ENCODE data around the gene NRG3.

NRG3 gene

DNA sequence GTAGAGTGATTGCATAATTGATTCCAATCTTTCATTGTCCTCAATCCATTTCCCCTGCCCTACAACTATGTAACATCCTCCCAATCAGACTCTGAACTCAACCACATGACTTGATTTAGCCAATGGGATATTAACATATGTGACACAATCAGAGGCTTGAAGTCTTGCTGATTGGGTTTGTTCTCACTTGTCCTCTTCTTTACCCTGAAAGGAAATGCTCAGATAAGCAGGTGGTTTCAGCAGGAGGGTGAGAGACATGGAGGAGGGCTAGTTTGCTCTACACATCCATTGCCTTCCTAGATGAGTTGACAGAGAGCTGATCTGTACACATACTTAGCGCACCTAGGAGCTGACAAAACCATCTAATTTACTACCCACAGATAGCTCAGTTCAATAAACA lies 669.4 kb downstream of the NRG3 start:
- no peak for TF ChIP-seq YY1 (IDR thresholded peaks at IDR 0.05; ENCODE audit: insufficient read depth, insufficient read length)
- no peak for TF ChIP-seq ZNF274 (IDR thresholded peaks at IDR 0.05; ENCODE audit: low read depth, low read length)
- no peak for TF ChIP-seq SUZ12 (IDR thresholded peaks at IDR 0.05; ENCODE audit: extremely low read depth, insufficient read depth, insufficient read length)
- no peaks in the 10 kb centered on the region for H3K27me3 ChIP-seq (ENCODE audit: insufficient read depth, insufficient read length)
- H3K9me3 ChIP-seq (ENCODE audit: insufficient read depth, low read length), result no peaks in the 10 kb centered on the region
- H3K36me3 ChIP-seq (ENCODE audit: insufficient read depth, insufficient read length, low read length), result no peaks in the 10 kb centered on the region
- no peak for DNase-seq (ENCODE audit: low read depth, low spot score)
- H3K9ac ChIP-seq (ENCODE audit: insufficient read length, low read depth), result no peak overlapping the region
- no peaks in the 10 kb centered on the region for H3K4me1 ChIP-seq (ENCODE audit: insufficient read depth, insufficient read length)
- H3K4me3 ChIP-seq (ENCODE audit: insufficient read length, low read depth), result no peak overlapping the region

DNA sequence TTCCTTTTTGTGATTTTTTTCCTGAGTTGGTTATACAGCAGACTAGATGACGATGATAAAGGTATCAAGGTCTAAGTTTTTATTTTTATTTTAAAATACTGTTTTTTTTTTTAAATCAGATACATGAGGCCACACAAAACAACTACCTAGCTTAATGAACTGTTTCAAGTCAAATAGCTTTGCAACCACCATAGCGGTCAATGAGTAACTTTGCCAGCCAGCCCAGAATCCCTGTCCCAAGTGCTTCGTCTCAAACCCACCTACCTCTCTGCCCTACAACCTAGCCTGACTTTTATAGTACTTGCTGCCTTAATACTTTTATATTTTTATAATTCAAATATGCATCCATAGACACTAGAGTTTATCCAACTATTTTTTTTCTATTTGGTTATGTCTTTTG lies 676.5 kb downstream of the NRG3 start:
- H3K27me3 ChIP-seq (ENCODE audit: insufficient read depth, insufficient read length), result no peaks in the 10 kb centered on the region
- H3K9ac ChIP-seq (ENCODE audit: insufficient read length, low read depth), result no peak overlapping the region
- H3K9me3 ChIP-seq (ENCODE audit: insufficient read depth, low read length), result no peaks in the 10 kb centered on the region
- no peaks in the 10 kb centered on the region for H3K36me3 ChIP-seq (ENCODE audit: insufficient read depth, insufficient read length, low read length)
- no peak for TF ChIP-seq ZNF274 (IDR thresholded peaks at IDR 0.05; ENCODE audit: low read depth, low read length)
- no peak for TF ChIP-seq SUZ12 (IDR thresholded peaks at IDR 0.05; ENCODE audit: extremely low read depth, insufficient read depth, insufficient read length)
- TF ChIP-seq YY1 (IDR thresholded peaks at IDR 0.05; ENCODE audit: insufficient read depth, insufficient read length), result no peak
- no peaks in the 10 kb centered on the region for H3K4me1 ChIP-seq (ENCODE audit: insufficient read depth, insufficient read length)
- no peak for DNase-seq (ENCODE audit: low read depth, low spot score)
- no peak overlapping the region for H3K4me3 ChIP-seq (ENCODE audit: insufficient read length, low read depth)

DNA sequence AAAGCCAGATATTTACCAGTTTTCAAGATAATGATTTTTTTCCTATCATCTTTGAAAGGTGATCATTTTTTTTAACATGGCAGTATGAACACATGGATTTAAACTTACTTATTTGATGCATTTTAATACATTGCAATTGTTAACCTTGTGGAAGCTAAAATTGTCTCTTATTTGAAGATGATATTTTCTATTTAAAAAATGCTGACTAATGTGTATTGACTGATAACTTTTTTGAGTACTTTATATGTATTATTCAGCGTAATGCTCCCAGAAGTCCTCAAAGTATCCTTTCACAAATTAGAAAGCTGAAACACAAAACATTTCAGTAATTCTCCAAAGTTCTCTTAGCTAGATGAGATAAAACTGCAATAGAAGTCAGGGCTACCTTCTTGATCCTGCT lies 677.3 kb downstream of the NRG3 start:
- no peak for DNase-seq (ENCODE audit: low read depth, low spot score)
- H3K4me1 ChIP-seq (ENCODE audit: insufficient read depth, insufficient read length), result no peaks in the 10 kb centered on the region
- no peaks in the 10 kb centered on the region for H3K36me3 ChIP-seq (ENCODE audit: insufficient read depth, insufficient read length, low read length)
- H3K4me3 ChIP-seq (ENCODE audit: insufficient read length, low read depth), result no peak overlapping the region
- H3K9me3 ChIP-seq (ENCODE audit: insufficient read depth, low read length), result no peaks in the 10 kb centered on the region
- no peak for TF ChIP-seq SUZ12 (IDR thresholded peaks at IDR 0.05; ENCODE audit: extremely low read depth, insufficient read depth, insufficient read length)
- H3K9ac ChIP-seq (ENCODE audit: insufficient read length, low read depth), result no peak overlapping the region
- no peaks in the 10 kb centered on the region for H3K27me3 ChIP-seq (ENCODE audit: insufficient read depth, insufficient read length)

DNA sequence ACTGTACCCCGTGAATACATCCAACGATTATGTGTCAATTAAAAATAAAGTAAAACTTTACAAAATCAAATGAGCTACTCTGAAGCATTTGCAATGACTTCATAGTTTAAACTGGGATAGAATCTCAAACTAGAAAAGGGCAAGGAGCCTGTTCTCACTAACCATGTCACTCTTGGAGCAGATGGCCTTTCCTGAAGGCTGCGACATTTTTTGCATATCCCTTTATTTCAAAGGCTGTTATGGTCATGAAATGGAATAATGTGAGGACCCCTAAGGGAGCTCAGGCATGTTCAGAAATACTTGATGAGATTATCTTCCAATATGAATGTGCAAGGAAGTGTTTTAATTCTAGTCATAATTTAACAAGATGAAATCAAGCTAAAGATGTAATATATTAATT lies 679.4 kb downstream of the NRG3 start:
- Histone ChIP-seq H3K9ac (ENCODE audit: insufficient read length, low read depth) (no peak overlapping the region), H3K36me3 (ENCODE audit: insufficient read depth, insufficient read length, low read length) (no peaks in the 10 kb centered on the region), H3K27me3 (ENCODE audit: insufficient read depth, insufficient read length) (no peaks in the 10 kb centered on the region), H3K4me3 (ENCODE audit: insufficient read length, low read depth) (no peak overlapping the region), H3K4me1 (ENCODE audit: insufficient read depth, insufficient read length) (no peaks in the 10 kb centered on the region), H3K9me3 (ENCODE audit: insufficient read depth, low read length) (no peaks in the 10 kb centered on the region)
- no peak for TF ChIP-seq ZNF274 (IDR thresholded peaks at IDR 0.05; ENCODE audit: low read depth, low read length)
- no peak for TF ChIP-seq YY1 (IDR thresholded peaks at IDR 0.05; ENCODE audit: insufficient read depth, insufficient read length)
- no peak for TF ChIP-seq SUZ12 (IDR thresholded peaks at IDR 0.05; ENCODE audit: extremely low read depth, insufficient read depth, insufficient read length)
- DNase-seq (ENCODE audit: low read depth, low spot score), result no peak

DNA sequence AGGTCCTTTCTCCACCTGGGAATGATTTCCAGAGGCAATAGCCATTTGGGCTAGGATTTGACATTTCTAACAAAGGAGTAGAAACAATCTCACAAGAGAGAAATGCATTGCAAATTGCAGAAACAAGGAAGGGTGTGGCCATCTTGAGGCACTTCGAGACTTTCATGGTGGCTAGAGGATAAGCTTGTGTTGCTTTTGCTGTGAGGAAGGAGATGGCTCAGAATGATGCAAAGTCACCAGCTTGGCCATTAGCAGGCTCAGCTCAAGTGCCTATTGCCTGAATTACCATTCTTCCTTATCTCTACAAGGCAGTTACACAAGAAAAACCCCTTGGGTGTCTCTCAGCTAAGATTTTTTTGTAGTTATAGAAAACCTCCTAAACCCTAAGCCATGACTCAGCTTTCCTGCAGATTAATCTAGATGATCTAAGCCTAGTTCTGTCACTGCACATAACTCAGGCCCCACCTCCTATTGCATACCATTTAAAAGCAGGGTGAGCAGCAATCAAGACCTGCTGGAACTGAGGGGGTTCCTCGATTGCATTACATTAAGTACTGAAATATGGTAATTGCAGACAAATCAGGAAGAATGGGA lies 683.1 kb downstream of the NRG3 start:
- no peak for DNase-seq (ENCODE audit: low read depth, low spot score)
- H3K36me3 ChIP-seq (ENCODE audit: insufficient read depth, insufficient read length, low read length), result no peaks in the 10 kb centered on the region
- TF ChIP-seq ZNF274 (IDR thresholded peaks at IDR 0.05; ENCODE audit: low read depth, low read length) (no peak), YY1 (IDR thresholded peaks at IDR 0.05; ENCODE audit: insufficient read depth, insufficient read length) (no peak), SUZ12 (IDR thresholded peaks at IDR 0.05; ENCODE audit: extremely low read depth, insufficient read depth, insufficient read length) (no peak)
- H3K4me3 ChIP-seq (ENCODE audit: insufficient read length, low read depth), result no peak overlapping the region
- no peaks in the 10 kb centered on the region for H3K4me1 ChIP-seq (ENCODE audit: insufficient read depth, insufficient read length)
- H3K27me3 ChIP-seq (ENCODE audit: insufficient read depth, insufficient read length), result no peaks in the 10 kb centered on the region
- no peaks in the 10 kb centered on the region for H3K9me3 ChIP-seq (ENCODE audit: insufficient read depth, low read length)
- no peak overlapping the region for H3K9ac ChIP-seq (ENCODE audit: insufficient read length, low read depth)

DNA sequence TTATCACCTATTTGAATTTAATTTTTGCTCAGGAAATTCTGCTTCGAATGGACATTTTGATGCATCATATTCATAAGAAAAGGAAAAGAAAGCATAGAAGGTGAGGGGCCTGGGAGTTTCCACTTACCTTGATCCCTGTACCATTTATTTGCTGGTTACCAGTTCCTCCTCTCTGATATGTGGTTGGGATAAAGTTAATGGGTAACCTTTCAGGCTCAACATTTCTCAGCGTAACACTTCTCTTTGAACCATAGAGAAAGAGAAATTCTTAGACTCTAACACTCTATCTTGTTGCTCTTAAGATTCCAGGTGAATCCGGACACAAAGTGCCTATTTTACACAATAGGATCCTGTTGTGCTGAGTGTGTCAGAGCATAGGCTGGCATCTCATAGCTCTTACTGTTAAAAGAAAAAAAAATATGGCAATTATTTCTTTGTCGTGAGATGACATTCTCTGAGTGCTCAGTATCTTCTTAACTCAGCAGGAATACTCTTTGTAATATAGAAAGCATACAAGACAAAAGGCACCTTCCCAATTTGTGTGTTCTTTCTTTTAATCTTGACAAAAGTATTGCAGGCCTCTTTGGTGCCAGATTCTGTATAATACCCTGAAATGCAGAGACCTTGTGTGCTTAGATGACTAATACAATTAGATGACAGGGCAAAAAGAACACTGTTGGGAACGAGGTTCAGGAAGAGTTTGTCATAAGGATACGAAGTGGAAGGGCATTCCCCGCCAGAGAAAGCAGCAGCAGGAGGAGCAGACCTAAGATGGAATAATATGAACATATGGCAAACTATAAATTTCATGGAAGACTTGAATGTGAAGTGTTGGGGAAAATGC lies 689.6 kb downstream of the NRG3 start:
- TF ChIP-seq SUZ12 (IDR thresholded peaks at IDR 0.05; ENCODE audit: extremely low read depth, insufficient read depth, insufficient read length), result no peak
- no peak for TF ChIP-seq YY1 (IDR thresholded peaks at IDR 0.05; ENCODE audit: insufficient read depth, insufficient read length)
- no peak for TF ChIP-seq ZNF274 (IDR thresholded peaks at IDR 0.05; ENCODE audit: low read depth, low read length)
- no peaks in the 10 kb centered on the region for H3K36me3 ChIP-seq (ENCODE audit: insufficient read depth, insufficient read length, low read length)
- no peaks in the 10 kb centered on the region for H3K27me3 ChIP-seq (ENCODE audit: insufficient read depth, insufficient read length)
- H3K4me1 ChIP-seq (ENCODE audit: insufficient read depth, insufficient read length), result no peaks in the 10 kb centered on the region
- no peak overlapping the region for H3K9ac ChIP-seq (ENCODE audit: insufficient read length, low read depth)
- no peak overlapping the region for H3K4me3 ChIP-seq (ENCODE audit: insufficient read length, low read depth)
- DNase-seq (ENCODE audit: low read depth, low spot score), result no peak
- no peaks in the 10 kb centered on the region for H3K9me3 ChIP-seq (ENCODE audit: insufficient read depth, low read length)

DNA sequence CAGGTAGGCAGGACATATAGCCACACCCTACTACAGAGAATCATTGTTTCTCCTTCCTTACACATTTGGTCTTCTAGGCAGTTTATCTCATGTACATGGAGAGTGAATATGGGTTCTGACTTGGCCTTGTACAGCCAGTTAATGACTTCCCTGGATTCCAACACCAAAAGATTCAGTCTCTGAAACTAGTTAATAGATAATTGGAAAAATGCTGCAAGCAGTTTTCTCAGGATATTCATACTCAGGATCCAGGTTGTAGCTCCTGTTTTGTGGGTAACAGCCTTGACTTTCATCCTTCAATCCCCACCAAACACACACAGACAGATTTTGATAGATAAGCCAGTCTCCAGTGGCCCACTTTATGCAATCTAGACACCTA lies 690.2 kb downstream of the NRG3 start:
- Histone ChIP-seq H3K36me3 (ENCODE audit: insufficient read depth, insufficient read length, low read length) (no peaks in the 10 kb centered on the region), H3K9ac (ENCODE audit: insufficient read length, low read depth) (no peak overlapping the region), H3K4me1 (ENCODE audit: insufficient read depth, insufficient read length) (no peaks in the 10 kb centered on the region), H3K4me3 (ENCODE audit: insufficient read length, low read depth) (no peak overlapping the region), H3K9me3 (ENCODE audit: insufficient read depth, low read length) (no peaks in the 10 kb centered on the region), H3K27me3 (ENCODE audit: insufficient read depth, insufficient read length) (no peaks in the 10 kb centered on the region)
- no peak for TF ChIP-seq YY1 (IDR thresholded peaks at IDR 0.05; ENCODE audit: insufficient read depth, insufficient read length)
- TF ChIP-seq SUZ12 (IDR thresholded peaks at IDR 0.05; ENCODE audit: extremely low read depth, insufficient read depth, insufficient read length), result no peak
- TF ChIP-seq ZNF274 (IDR thresholded peaks at IDR 0.05; ENCODE audit: low read depth, low read length), result no peak
- no peak for DNase-seq (ENCODE audit: low read depth, low spot score)

Measured in NT2/D1 (cell line).